ENCODE results near the gene SLC2A10.
A peak's percentile ranks its signal among the peaks of the same experiment; 100 is the strongest.
"Not testable (repeated sequence)": the region's sequence is repeated elsewhere in the genome, so short reads cannot be mapped to it uniquely, and the experiment has no call there.

Gene SLC2A10

GRCh38 chr20:46709459-46710152, at the start of gene SLC2A10:
SLC2A10 (plus strand) TSS chr20:46709649; CDS start chr20:46709737, 88 bp downstream.
- no peak for DNase-seq (ENCODE audit: low read depth)

GRCh38 chr20:46660487-46660886, 49.0 kb upstream of the SLC2A10 start:
- DNase-seq (ENCODE audit: low read depth), result no peak

- no peak for DNase-seq (ENCODE audit: low read depth)
These were observed 47.8 kb upstream of the SLC2A10 start for GRCh38 chr20:46661659-46662058.

- DNase-seq (ENCODE audit: low read depth), result no peak
These were observed 45.9 kb upstream of the SLC2A10 start for GRCh38 chr20:46663531-46663930.

GRCh38 chr20:46665602-46666001, 43.8 kb upstream of the SLC2A10 start:
- no peak for DNase-seq (ENCODE audit: low read depth)

GRCh38 chr20:46666306-46666705, 43.1 kb upstream of the SLC2A10 start:
- no peak for DNase-seq (ENCODE audit: low read depth)

GRCh38 chr20:46666818-46667515, 42.5 kb upstream of the SLC2A10 start:
- DNase-seq (ENCODE audit: low read depth), result no peak

- DNase-seq (ENCODE audit: low read depth), result no peak
These were observed 39.2 kb upstream of the SLC2A10 start for GRCh38 chr20:46670228-46670584.

GRCh38 chr20:46670585-46671584, 38.6 kb upstream of the SLC2A10 start:
- DNase-seq (ENCODE audit: low read depth), result no peak

GRCh38 chr20:46671866-46672542, 37.4 kb upstream of the SLC2A10 start:
- DNase-seq (ENCODE audit: low read depth), result no peak

GRCh38 chr20:46672543-46673148, 36.8 kb upstream of the SLC2A10 start:
- no peak for DNase-seq (ENCODE audit: low read depth)

- no peak for DNase-seq (ENCODE audit: low read depth)
These were observed 35.8 kb upstream of the SLC2A10 start for GRCh38 chr20:46673394-46674252.

- no peak for DNase-seq (ENCODE audit: low read depth)
These were observed 35.0 kb upstream of the SLC2A10 start for GRCh38 chr20:46674253-46675083.

GRCh38 chr20:46676649-46677316, 32.7 kb upstream of the SLC2A10 start:
- not testable (repeated sequence) for DNase-seq (ENCODE audit: low read depth)

- no peak for DNase-seq (ENCODE audit: low read depth)
These were observed 31.8 kb upstream of the SLC2A10 start for GRCh38 chr20:46677608-46678007.

- no peak for DNase-seq (ENCODE audit: low read depth)
These were observed 30.9 kb upstream of the SLC2A10 start for GRCh38 chr20:46678516-46678915.

GRCh38 chr20:46680684-46681031, 28.8 kb upstream of the SLC2A10 start:
- no peak for DNase-seq (ENCODE audit: low read depth)

GRCh38 chr20:46681032-46681854, 28.2 kb upstream of the SLC2A10 start:
- DNase-seq (ENCODE audit: low read depth), result peak; percentile 47

Data from stimulated activated CD4-positive, alpha-beta T cell treated with anti-CD3 and anti-CD28 coated beads, Interleukin-2, amount 100 ng/mL, for 4 hours (primary cell).